HEK293T (cell line): Measurements from ENCODE around the gene SLC6A11.

Experiments used
- ARNT ChIP-seq: fragments of 450-650 bp; IDR thresholded peaks from 2 replicates; pipeline ENCODE4 v1.6.1; 2017; ENCODE audit warnings: mild to moderate bottlenecking
- BHLHE40 ChIP-seq: fragments of 450-650 bp; IDR thresholded peaks from 2 replicates; pipeline ENCODE4 v1.6.1; 2016; ENCODE audit warnings: mild to moderate bottlenecking, moderate library complexity, borderline replicate concordance
- NFRKB ChIP-seq: fragments of 450-650 bp; IDR thresholded peaks from 2 replicates; pipeline ENCODE4 v1.6.1; 2016; ENCODE audit warnings: mild to moderate bottlenecking, moderate library complexity
- TARDBP ChIP-seq: fragments of 450-650 bp; IDR thresholded peaks from 2 replicates; pipeline ENCODE4 v1.6.1; 2016
- ZNF384 ChIP-seq: fragments of 450-650 bp; IDR thresholded peaks from 2 replicates; pipeline ENCODE4 v1.6.1; 2016

DNA sequence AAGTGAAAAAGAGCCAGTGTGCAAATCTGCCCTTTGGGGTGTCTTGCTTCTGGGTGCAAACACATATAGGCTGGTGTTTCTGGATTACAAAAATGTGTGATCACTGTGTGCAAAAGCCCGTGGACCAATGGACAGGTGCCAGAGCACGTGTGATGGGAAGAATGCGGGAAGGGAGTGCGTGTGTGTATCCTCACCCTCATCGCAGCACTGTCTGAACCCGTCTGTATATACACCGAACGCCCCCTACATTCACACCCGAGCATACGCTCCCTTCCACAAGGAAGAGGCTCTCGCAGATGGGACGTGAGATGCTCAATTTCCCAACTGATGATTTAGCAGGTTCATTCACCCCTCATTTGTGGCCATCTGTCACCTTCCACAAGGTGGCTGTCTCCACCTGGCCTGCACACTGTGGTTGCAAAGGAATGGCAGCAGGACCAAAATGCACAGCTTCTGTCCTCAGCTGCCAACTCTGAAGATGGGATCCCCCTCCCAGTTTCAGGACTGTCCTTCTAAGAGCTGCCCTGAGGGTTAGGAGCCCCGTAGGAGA lies 157.1 kb downstream of the SLC6A11 start:
- no peak for TF ChIP-seq ZNF384
- TF ChIP-seq TARDBP = no peak
- no peak for TF ChIP-seq ARNT
- TF ChIP-seq NFRKB = no peak
- TF ChIP-seq BHLHE40 = no peak
